NT2/D1 (cell line): ENCODE data around the gene KIF16B.

Source experiments
- SUZ12 ChIP-seq: IDR thresholded peaks from 2 replicates; pipeline ENCODE4 v1.6.1; 2011; ENCODE audit not compliant: insufficient read length, insufficient read depth; ENCODE audit errors: extremely low read depth
- YY1 ChIP-seq: IDR thresholded peaks from 2 replicates; pipeline ENCODE4 v1.6.1; 2011; ENCODE audit not compliant: insufficient read length, insufficient read depth
- ZNF274 ChIP-seq: IDR thresholded peaks from 2 replicates; pipeline ENCODE4 v1.6.1; 2011; ENCODE audit warnings: mild to moderate bottlenecking, low read depth, low read length

- TF ChIP-seq YY1 (no peak), ZNF274 (no peak), SUZ12 (no peak)
Observed at GRCh38 chr20:16580147-16580546, 6.9 kb upstream of the KIF16B start.
